VCaP (cell line): ENCODE measurements around the gene HNRNPAB.
A peak's percentile ranks its signal among the peaks of the same experiment; 100 is the strongest.

Experiments used
- H3K27ac ChIP-seq: fragments of 450-650 bp; 2 replicates; pipeline ENCODE4 v1.5.1; 2017
- CTCF ChIP-seq: fragments of 450-650 bp; conservative IDR thresholded peaks from 2 replicates; pipeline ENCODE4 v1.5.1; 2017; ENCODE audit warnings: mild to moderate bottlenecking, moderate library complexity

HNRNPAB gene

GRCh38 chr5:178204182-178204934 is at the start of gene HNRNPAB:
Gene HNRNPAB (plus strand): TSS chr5:178204533. CDS start chr5:178204838, 305 bp downstream.
- TF ChIP-seq CTCF: no peak
- peak within 1 kb of the TSS; percentile 88 for H3K27ac ChIP-seq

- TF ChIP-seq CTCF: no peak
- no peak overlapping the region for H3K27ac ChIP-seq
These were observed 49.3 kb upstream of the HNRNPAB start for GRCh38 chr5:178155065-178155464.

- no peak for TF ChIP-seq CTCF
- H3K27ac ChIP-seq: no peak overlapping the region
These were observed 44.2 kb upstream of the HNRNPAB start for GRCh38 chr5:178160176-178160575.

- TF ChIP-seq CTCF: no peak
- no peak overlapping the region for H3K27ac ChIP-seq
These were observed 41.9 kb upstream of the HNRNPAB start for GRCh38 chr5:178162481-178162880.

- peak overlapping the region; percentile 27; the same call in 1 of the 2 replicates for H3K27ac ChIP-seq
- peak; percentile 100 for TF ChIP-seq CTCF
These were observed 40.3 kb upstream of the HNRNPAB start for GRCh38 chr5:178163772-178164735.

GRCh38 chr5:178165581-178165980 is 38.8 kb upstream of the HNRNPAB start:
- no peak for TF ChIP-seq CTCF

GRCh38 chr5:178170455-178170854 is 33.9 kb upstream of the HNRNPAB start:
- TF ChIP-seq CTCF: no peak
- H3K27ac ChIP-seq: no peak overlapping the region

More at GRCh38 chr5:178165581-178165980, 38.8 kb upstream of the HNRNPAB start:
- no peak overlapping the region for H3K27ac ChIP-seq
